ENCODE measurements around the gene DLG5.
A peak's percentile ranks its signal among the peaks of the same experiment; 100 is the strongest.

DLG5 gene, protein sequence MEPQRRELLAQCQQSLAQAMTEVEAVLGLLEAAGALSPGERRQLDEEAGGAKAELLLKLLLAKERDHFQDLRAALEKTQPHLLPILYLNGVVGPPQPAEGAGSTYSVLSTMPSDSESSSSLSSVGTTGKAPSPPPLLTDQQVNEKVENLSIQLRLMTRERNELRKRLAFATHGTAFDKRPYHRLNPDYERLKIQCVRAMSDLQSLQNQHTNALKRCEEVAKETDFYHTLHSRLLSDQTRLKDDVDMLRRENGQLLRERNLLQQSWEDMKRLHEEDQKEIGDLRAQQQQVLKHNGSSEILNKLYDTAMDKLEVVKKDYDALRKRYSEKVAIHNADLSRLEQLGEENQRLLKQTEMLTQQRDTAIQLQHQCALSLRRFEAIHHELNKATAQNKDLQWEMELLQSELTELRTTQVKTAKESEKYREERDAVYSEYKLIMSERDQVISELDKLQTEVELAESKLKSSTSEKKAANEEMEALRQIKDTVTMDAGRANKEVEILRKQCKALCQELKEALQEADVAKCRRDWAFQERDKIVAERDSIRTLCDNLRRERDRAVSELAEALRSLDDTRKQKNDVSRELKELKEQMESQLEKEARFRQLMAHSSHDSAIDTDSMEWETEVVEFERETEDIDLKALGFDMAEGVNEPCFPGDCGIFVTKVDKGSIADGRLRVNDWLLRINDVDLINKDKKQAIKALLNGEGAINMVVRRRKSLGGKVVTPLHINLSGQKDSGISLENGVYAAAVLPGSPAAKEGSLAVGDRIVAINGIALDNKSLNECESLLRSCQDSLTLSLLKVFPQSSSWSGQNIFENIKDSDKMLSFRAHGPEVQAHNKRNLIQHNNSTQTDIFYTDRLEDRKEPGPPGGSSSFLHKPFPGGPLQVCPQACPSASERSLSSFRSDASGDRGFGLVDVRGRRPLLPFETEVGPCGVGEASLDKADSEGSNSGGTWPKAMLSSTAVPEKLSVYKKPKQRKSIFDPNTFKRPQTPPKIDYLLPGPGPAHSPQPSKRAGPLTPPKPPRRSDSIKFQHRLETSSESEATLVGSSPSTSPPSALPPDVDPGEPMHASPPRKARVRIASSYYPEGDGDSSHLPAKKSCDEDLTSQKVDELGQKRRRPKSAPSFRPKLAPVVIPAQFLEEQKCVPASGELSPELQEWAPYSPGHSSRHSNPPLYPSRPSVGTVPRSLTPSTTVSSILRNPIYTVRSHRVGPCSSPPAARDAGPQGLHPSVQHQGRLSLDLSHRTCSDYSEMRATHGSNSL (N-terminal part only)

GRCh38 chr10:77926566-77927401 is at the start of gene DLG5:
Gene DLG5, minus strand, starts transcription at chr10:77926755. Its CDS starts 235 bp downstream, at chr10:77926520.
- no peak for DNase-seq

DNA sequence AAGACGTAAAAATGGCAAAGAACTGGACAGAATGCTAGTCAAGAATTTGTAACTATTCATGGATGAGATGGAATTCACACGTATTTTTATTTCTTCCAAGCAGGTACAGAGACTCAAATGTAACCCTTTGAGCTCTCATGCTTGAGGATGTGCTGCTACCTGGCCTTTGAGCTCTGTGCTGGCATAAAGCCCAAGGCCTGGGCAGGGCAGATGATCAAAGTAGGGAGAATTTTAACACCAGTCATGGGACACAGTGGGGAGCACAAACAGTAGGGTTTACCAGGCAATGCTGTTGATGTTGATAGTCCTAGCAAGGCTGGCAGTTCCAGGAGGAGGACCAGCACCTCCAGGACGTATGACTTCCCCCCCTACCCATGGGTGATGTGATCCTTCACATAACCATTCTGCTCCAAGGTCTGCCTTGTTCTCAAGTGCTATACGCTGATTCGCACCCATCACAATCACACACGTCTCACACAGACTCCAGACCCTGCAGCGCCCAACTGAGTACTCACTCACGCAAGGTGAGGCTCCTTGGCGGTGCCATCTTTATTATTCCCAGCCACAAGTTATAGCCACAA is 48.6 kb upstream of the DLG5 start:
- no peak for DNase-seq

DNA sequence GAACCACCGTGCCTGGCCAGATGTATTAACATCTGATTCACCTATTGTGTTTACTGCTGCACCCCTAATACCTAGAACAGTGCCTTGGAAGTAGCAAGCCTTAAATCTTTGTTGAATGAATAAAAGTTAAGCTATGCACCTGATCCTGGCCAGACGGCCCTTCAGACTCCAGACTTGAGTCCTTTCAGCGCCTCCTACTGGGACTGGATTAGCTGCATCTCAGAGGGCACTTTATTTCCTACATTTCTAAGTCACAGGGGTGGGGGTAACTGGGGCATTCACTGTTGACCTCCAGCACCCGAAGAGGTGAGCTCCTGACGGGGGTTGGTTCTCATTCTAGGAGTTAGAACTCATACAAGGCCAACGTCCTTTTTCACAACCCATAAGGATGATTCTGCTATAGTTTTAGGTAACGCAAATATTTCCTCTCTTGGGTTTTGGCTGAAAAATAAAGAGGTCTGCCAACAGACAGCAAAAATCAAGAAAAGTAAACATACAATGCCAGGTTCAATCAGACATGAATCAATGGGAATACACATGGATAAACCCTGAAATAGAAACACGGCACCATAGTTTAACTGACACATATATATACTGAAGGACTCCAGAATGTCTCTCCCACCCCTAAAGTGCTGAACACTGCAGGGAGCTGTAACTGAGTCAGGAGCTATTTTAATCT is 48.0 kb upstream of the DLG5 start:
- peak; percentile 77 for DNase-seq

GRCh38 chr10:77973276-77973675 is 46.7 kb upstream of the DLG5 start:
- DNase-seq: no peak

- DNase-seq: no peak
Measured at GRCh38 chr10:77972148-77972547, 45.6 kb upstream of the DLG5 start.

DNA sequence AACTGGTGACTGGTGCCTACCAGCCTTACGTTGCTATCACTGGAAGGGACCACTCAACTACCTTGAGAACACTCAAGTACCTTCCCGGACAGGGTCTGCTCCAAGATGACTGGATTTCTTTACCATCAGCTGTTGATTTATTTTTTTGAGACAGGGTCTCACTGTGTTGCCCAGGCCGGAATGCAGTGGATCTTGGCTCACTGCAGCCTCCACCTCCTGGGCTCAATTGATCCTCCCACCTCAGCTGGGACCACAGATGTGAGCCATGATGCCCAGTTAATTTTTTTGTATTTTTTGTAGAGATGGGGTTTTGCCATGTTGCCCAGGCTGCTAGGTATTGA is 45.2 kb upstream of the DLG5 start:
- no peak for DNase-seq

DNA sequence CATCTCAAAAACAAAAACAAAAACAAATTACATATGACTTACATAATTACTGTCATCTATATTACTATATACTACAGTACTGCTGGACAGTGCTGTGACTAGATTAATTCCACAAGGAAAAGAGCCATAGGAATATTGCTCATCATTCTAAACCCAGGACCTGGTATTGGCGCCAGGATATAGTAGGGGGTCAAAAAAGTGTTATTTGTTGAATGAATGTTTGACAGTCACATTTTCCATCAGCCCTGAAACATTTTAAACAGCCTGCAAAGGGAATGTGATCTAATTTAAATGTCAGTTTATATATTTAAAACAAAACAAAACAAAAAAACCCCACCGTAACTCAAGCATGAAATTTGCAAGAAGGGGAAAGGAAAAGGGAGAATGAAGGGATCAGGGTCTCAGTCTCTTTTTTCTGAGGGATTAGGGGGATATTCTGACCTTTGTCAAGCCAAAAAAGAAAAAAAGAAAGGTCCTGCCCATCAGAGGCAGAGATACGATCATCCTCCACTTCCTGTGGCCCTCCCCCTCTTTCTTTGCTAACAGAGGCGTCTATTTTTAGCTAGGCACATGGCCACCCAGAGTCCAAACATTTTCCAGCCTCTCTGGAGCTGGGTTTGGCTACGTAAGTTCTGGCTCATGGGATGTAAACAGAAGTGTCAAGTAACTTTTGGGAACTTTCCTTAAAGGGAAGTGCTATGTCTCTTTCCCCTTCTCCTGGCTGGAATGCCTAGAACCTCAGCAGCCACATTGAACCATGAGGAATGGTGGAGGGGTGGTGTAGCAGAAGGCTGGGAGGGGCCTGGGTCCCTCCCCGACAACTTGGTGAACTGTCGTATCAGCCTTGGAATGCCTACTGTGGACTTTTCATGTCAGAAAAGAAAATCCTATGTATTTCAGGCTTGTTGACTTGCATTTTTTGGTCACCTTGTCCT is 44.6 kb upstream of the DLG5 start:
- peak; percentile 91 for DNase-seq

- DNase-seq: no peak
Measured at GRCh38 chr10:77969114-77969513, 42.6 kb upstream of the DLG5 start.

- DNase-seq: no peak
Measured at GRCh38 chr10:77967611-77968022, 41.1 kb upstream of the DLG5 start.

DNA sequence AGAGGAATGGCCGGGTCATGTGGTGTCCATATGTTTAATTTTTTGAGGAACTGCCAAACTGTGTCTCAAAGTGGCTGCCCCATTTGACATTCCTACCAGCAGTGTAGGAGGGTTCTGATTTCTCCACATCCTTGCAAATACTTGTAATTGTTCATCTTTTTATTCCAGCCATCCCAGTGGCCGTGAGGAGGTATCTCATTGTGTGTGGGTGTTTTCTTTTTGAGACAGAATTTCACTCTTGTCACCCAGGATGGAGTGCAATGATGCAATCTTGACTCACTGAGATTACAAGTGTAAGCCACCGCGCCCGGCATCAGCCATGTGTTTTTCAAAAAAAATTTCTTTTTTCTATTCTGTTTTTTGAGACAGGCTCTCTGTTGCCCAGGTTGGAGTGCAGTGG is 38.7 kb upstream of the DLG5 start:
- DNase-seq: no peak

GRCh38 chr10:77964811-77965210 is 38.3 kb upstream of the DLG5 start:
- DNase-seq: no peak

DNA sequence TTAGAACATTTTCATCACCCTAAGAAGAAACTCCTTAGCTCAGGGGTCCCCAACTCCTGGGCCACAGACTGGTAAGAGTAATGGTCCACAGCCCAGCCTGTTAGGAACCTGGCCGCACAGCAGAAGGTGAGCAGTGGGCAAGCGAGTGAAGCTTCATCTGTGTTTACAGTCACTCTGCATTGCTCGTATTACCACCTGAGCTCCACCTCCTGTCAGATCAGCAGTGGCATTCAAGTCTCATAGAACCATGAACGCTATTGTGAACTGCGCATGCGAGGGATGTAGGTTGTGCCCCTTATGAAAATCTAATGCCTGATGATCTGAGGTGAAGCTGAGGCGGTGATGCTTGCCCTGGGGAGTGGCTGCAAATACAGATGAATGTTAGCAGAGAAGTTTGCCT is 37.3 kb upstream of the DLG5 start:
- no peak for DNase-seq

DNA sequence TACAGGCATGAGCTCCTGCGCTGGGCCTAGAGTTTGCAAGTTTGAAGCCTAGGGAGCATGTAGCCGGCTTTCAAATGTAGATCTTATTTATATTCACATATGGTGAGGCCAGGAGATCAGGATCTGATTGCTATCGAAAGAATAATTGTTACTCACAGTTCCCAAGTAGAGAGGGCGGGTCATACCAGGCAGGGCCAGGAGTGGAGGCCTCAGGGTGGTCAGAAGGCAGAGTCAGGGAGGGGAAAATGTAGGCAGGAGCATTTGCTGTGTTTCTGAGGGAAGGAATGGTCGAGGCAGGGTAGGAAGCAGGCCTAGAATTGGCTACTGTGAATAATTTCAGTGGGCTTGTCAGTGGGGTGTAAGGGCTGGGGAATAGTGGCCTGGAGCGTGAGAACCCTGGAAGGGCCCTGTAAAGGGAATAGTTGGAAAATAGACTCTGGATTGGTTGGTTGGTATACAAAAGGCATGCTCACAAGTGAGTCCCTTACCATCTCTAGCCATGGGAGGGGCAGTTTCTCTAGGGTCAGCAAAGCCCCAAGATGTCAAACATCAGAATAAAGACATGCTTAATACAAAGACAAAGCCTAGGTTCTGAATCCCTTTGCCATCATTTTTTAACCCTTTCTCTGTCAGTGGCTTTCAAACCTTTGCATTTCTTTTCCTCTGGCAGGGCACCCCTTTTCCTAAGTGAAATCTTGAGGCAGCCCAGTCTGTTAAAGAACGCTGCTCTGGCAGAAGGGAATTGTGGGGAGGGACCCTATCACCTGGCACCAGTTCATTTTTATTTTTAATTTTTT is 36.0 kb upstream of the DLG5 start:
- DNase-seq: no peak

DNA sequence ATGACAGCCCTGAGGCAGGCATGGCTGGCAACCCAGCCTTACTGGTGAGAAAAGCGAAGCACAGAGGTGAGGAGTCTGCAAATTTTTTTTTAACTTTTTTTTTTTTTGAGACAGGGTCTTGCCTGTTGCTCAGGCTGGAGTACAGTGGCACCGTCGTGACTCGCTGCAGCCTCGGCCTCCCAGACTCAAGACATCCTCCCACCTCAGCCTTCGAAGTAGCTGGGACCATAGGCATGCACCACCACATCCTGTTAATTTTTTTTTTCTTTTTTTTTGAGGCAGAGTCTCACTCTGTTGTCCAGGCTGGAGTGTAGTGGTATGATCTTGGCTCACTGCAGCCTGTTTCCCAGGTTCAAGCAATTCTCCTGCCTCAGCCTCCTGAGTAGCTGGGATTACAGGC is 35.1 kb upstream of the DLG5 start:
- DNase-seq: no peak

DNA sequence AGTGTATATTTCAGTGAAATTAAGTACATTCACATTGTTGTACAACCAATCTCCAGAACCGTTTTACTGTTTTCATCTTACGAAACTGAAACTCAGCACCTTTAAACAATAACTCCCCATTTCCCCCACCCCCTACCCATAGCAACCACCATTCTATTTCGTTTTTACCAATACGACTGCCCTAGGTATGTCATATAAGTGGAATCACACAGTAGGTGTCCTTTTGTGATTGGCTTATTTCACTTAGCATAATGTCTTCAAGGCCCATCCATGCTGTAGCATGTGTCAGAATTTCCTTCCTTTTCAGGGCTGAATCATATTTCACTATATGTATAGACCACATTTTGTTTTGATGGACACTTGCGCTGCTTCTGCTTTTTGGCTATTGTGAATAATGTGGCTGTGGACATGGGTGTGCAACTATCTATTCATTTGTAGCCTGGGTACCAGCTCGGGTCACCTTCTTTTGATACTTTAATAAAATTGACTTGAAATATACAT is 34.3 kb upstream of the DLG5 start:
- DNase-seq: no peak

DNA sequence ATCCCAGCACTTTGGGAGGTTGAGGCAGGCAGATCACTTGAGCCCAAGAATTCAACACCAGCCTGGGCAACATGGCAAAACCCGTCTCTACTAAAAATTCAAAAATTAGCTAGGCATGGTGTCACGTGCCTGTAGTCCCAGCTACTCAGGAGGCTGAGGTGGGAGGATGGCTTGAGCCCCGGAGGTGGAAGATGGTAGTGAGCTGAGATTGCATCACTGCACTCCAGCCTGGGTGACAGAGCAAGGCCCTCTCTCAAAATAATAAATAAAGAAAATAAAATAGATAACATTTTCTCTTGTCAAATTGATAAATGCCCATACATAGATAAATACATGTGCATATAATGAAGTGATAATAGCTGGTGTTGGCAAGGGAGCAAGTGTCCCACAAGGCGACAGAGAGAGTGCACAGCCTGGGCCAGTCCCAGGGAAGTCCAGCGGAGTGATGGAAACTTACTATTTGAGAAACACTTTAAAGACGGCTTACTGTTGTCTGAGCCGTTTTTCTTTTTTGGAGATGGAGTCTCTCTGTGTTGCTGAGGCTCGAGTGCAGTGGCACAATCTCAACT is 33.4 kb upstream of the DLG5 start:
- DNase-seq: no peak

DNA sequence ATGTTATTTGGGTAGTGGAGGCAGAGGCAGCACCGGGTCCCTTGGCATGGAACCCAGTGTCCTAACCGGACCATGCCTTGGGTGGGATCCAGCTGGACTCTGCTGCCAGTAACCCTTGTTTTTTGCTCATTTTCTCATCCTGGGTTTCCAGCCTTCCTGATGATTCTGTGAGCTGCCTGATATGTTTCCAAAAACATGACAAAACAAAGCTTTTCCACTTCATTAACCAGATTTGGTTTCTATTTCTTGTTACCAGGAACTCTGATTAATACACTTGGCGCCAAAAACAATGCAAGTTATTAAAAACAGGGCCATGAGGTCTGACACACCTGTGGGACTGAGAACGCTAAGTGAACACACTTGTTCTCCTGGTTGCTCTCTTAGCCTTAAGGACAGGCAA is 32.8 kb upstream of the DLG5 start:
- DNase-seq: no peak

DNA sequence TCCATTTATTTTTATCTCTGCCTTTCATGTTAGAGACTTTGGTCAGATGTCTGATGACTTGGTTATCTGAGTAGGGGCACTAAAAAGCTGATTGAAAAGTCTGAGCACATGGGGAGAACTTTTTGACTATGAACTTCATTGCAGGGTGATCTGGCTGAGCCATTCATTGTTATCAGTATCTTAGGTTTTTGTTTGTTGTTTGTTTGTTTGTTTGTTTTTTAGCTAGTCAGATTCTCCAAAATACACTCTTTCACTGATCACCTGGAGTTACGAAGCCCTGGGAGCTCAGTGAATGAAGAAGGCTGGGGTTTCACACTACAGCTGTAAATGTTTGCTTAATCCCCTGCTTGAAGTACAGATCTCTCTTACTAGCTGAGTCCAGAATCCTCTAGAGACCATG is 28.6 kb upstream of the DLG5 start:
- DNase-seq: no peak

- DNase-seq: peak; percentile 99
Measured at GRCh38 chr10:77949167-77949566, 22.6 kb upstream of the DLG5 start.

Measured in islet precursor cell (in vitro differentiated cells).